Neural progenitor cell (in vitro differentiated cells): Measurements from ENCODE around the gene EIF2S3.

Experiments used
- EZH2phosphoT487 ChIP-seq: fragments of 200-600 bp; sonication (generic); IDR thresholded peaks from 2 replicates; pipeline ENCODE4 v1.6.1; 2017; ENCODE audit warnings: antibody characterized with exemption
- TF ChIP-seq, protein P1 (sequence below): fragments of 200-600 bp; sonication (generic); IDR thresholded peaks from 2 replicates; pipeline ENCODE4 v1.5.1; 2017; ENCODE audit warnings: antibody characterized with exemption, mild to moderate bottlenecking

DNA sequence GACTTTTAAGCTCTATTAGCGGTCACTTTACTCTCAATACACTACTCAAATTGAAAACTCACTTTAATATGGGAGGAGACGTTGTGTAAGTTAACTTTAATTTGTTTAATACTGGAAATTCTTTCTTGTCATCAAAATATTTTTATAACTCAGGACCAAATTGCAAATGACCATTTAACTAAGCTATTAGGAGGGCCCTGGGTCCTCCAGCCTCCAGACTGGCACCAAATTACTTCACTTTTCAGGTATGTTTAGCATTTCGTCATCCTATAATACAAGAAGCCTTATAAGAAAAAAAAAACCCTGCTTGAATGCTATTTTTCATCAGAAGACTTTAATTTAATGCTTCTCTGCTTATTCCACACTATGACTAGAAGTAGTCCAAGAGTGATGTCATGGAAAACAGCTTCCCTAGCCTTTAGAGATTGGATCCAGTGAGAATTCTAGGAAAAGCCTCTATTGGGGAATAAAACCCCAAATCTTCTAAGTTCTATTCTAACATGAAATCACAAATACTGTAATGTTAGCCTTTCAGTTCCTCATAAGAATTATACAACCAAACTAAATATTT is 34.4 kb upstream of the EIF2S3 start:
- no peak for TF ChIP-seq EZH2phosphoT487
- TF ChIP-seq, protein P1, sequence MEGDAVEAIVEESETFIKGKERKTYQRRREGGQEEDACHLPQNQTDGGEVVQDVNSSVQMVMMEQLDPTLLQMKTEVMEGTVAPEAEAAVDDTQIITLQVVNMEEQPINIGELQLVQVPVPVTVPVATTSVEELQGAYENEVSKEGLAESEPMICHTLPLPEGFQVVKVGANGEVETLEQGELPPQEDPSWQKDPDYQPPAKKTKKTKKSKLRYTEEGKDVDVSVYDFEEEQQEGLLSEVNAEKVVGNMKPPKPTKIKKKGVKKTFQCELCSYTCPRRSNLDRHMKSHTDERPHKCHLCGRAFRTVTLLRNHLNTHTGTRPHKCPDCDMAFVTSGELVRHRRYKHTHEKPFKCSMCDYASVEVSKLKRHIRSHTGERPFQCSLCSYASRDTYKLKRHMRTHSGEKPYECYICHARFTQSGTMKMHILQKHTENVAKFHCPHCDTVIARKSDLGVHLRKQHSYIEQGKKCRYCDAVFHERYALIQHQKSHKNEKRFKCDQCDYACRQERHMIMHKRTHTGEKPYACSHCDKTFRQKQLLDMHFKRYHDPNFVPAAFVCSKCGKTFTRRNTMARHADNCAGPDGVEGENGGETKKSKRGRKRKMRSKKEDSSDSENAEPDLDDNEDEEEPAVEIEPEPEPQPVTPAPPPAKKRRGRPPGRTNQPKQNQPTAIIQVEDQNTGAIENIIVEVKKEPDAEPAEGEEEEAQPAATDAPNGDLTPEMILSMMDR = no peak
